ENCODE measurements around the gene GALNT2.

The GALNT2 gene

GRCh38 chr1:230066466-230067404, at the start of gene GALNT2:
Gene GALNT2, plus strand, starts transcription at chr1:230067238. Its CDS starts 43 bp downstream, at chr1:230067281.
- peak; percentile 87 for DNase-seq (ENCODE audit: low spot score)

- no peak for DNase-seq (ENCODE audit: low spot score)
Measured at GRCh38 chr1:230020451-230020850, 46.6 kb upstream of the GALNT2 start.

GRCh38 chr1:230022666-230023380, 44.2 kb upstream of the GALNT2 start:
- DNase-seq (ENCODE audit: low spot score): no peak

- DNase-seq (ENCODE audit: low spot score): no peak
Measured at GRCh38 chr1:230025686-230026085, 41.4 kb upstream of the GALNT2 start.

- DNase-seq (ENCODE audit: low spot score): no peak
Measured at GRCh38 chr1:230026139-230026538, 40.9 kb upstream of the GALNT2 start.

- DNase-seq (ENCODE audit: low spot score): no peak
Measured at GRCh38 chr1:230026572-230026971, 40.5 kb upstream of the GALNT2 start.

- no peak for DNase-seq (ENCODE audit: low spot score)
Measured at GRCh38 chr1:230028602-230029223, 38.3 kb upstream of the GALNT2 start.

- no peak for DNase-seq (ENCODE audit: low spot score)
Measured at GRCh38 chr1:230029244-230029941, 37.6 kb upstream of the GALNT2 start.

- DNase-seq (ENCODE audit: low spot score): no peak
Measured at GRCh38 chr1:230030122-230030821, 36.8 kb upstream of the GALNT2 start.

GRCh38 chr1:230031131-230031530, 35.9 kb upstream of the GALNT2 start:
- no peak for DNase-seq (ENCODE audit: low spot score)

- DNase-seq (ENCODE audit: low spot score): no peak
Measured at GRCh38 chr1:230032516-230033281, 34.3 kb upstream of the GALNT2 start.

- DNase-seq (ENCODE audit: low spot score): no peak
Measured at GRCh38 chr1:230037261-230037660, 29.8 kb upstream of the GALNT2 start.

GRCh38 chr1:230040440-230040839, 26.6 kb upstream of the GALNT2 start:
- no peak for DNase-seq (ENCODE audit: low spot score)

- no peak for DNase-seq (ENCODE audit: low spot score)
Measured at GRCh38 chr1:230043081-230043480, 24.0 kb upstream of the GALNT2 start.

- no peak for DNase-seq (ENCODE audit: low spot score)
Measured at GRCh38 chr1:230044729-230045128, 22.3 kb upstream of the GALNT2 start.

- DNase-seq (ENCODE audit: low spot score): no peak
Measured at GRCh38 chr1:230047114-230047865, 19.7 kb upstream of the GALNT2 start.

GRCh38 chr1:230048322-230048721, 18.7 kb upstream of the GALNT2 start:
- no peak for DNase-seq (ENCODE audit: low spot score)

GRCh38 chr1:230048922-230049321, 18.1 kb upstream of the GALNT2 start:
- DNase-seq (ENCODE audit: low spot score): no peak

GRCh38 chr1:230049731-230050130, 17.3 kb upstream of the GALNT2 start:
- DNase-seq (ENCODE audit: low spot score): no peak

All from CD4-positive, alpha-beta T cell treated with Interleukin-15 for 4 hours (primary cell).